SU-DHL-6 (cell line): ENCODE data around the gene CMTM7.

Experiments used
- H2AFZ ChIP-seq: fragments of 200-600 bp; sonication (generic); 2 replicates; pipeline ENCODE4 v1.6.1; 2014; ENCODE audit warnings: low read depth, mild to moderate bottlenecking, moderate library complexity, mixed read lengths, antibody characterized with exemption, low read length; ENCODE audit not compliant: severe bottlenecking
- H3F3A ChIP-seq: fragments of 200-600 bp; shearing (Covaris generic); 2 replicates; pipeline ENCODE4 v1.6.0; 2016; ENCODE audit warnings: antibody characterized with exemption, mild to moderate bottlenecking; ENCODE audit not compliant: insufficient read depth
- H3K27ac ChIP-seq: fragments of 200-600 bp; sonication (generic); 2 replicates; pipeline ENCODE4 v1.5.1; 2016; ENCODE audit warnings: low read depth, mild to moderate bottlenecking, low read length, moderate library complexity, mixed read lengths
- H3K27me3 ChIP-seq: fragments of 200-600 bp; sonication (generic), shearing (Covaris generic); 2 replicates; pipeline ENCODE4 v1.6.0; 2014; ENCODE audit warnings: mild to moderate bottlenecking, low read length
- H3K36me3 ChIP-seq: fragments of 200-600 bp; sonication (generic); 2 replicates; pipeline ENCODE4 v1.6.1; 2014; ENCODE audit warnings: mild to moderate bottlenecking, low read length, mixed read lengths
- H3K4me2 ChIP-seq: fragments of 300-600, 200-600 bp; shearing (Covaris generic), sonication (generic); 2 replicates; pipeline ENCODE4 v1.6.0; 2014; ENCODE audit warnings: low read length, low read depth, mild to moderate bottlenecking; ENCODE audit not compliant: poor library complexity, severe bottlenecking
- H3K4me3 ChIP-seq: fragments of 200-600 bp; sonication (generic); 2 replicates; pipeline ENCODE4 v1.5.1; 2014; ENCODE audit warnings: antibody characterized with exemption, low read length, mild to moderate bottlenecking, mixed read lengths; ENCODE audit not compliant: insufficient read depth, poor library complexity, severe bottlenecking
- H3K79me2 ChIP-seq: fragments of 200-600 bp; sonication (generic); 2 replicates; pipeline ENCODE4 v1.6.1; 2014; ENCODE audit warnings: mild to moderate bottlenecking, low read length, moderate library complexity; ENCODE audit not compliant: insufficient read depth
- H3K9ac ChIP-seq: fragments of 200-600 bp; sonication (generic); 2 replicates; pipeline ENCODE4 v1.7.0; 2014; ENCODE audit warnings: mild to moderate bottlenecking, low read length
- H3K9me2 ChIP-seq: fragments of 200-600 bp; sonication (generic); replicated peaks from 2 replicates; pipeline ENCODE4 v1.6.1; 2014; ENCODE audit warnings: low read length; ENCODE audit not compliant: insufficient read depth
- H3K9me3 ChIP-seq: fragments of 200-600 bp; sonication (generic); 2 replicates; pipeline ENCODE4 v1.6.1; 2014; ENCODE audit warnings: low read length, mixed read lengths; ENCODE audit not compliant: insufficient read depth
- H4K20me1 ChIP-seq: fragments of 200-600 bp; sonication (generic); 2 replicates; pipeline ENCODE4 v1.6.1; 2014; ENCODE audit warnings: low read depth, mild to moderate bottlenecking, antibody characterized with exemption, low read length, moderate library complexity, mixed read lengths
- EZH2phosphoT487 ChIP-seq: fragments of 200-600 bp; sonication (generic), shearing (Covaris generic); conservative IDR thresholded peaks from 2 replicates; pipeline ENCODE4 v1.6.1; 2018; ENCODE audit warnings: mild to moderate bottlenecking, antibody characterized with exemption, low read length, moderate library complexity, mixed read lengths
- TF ChIP-seq, protein P1 (sequence below): fragments of 200-600 bp; sonication (generic); IDR thresholded peaks from one replicate; pipeline ENCODE4 v1.5.1; 2017; ENCODE audit warnings: antibody characterized with exemption, mild to moderate bottlenecking, low read length, moderate library complexity; ENCODE audit not compliant: insufficient read depth, poor library complexity, severe bottlenecking

CMTM7 gene

DNA sequence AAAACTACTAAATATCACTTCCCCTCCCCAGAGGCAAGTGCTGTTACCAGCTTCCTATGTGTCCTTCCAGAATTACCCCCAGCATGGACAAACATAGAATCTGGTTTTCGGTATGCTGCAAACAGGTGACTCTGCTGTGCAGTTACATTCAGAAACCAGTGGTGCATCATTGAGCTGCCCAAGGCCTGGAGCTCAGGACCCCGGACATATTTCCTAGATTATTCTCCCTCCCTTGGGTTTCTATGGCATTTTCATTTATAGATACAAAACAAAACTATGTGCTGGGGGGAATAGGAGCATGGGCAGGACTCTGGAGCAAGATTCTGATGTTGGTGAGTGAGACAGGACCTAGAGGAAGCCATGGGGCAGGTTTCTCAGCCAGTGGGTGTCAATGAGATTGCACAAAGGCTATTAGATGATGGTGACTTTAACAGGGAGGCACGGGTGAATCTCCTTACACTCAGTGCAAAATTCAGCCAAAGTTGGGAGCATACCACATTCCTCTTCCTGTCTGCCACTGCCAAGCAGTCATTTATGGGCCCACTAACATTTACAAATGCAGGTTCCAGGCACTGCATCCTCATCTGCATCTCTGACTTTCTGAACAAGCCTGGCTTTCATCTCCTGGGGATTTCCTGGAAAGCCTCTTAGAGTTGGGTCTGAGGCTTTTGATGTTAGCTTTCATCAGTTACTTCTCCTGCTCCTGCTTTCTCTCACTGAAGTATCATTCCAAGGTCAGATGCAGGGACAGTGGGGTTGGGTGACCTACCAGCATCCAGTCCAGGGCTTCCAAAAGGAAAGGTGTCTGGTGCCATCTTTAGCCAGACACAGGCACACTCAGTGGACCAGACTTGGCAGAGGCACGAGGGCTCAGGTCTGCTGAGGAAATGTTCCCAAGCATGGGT is 44.5 kb downstream of the CMTM7 start:
- Histone ChIP-seq H3K9me2 (no peaks in the 10 kb centered on the region), H4K20me1 (no peaks in the 10 kb centered on the region), H3F3A (no peaks in the 10 kb centered on the region), H3K36me3 (no peaks in the 10 kb centered on the region), H3K9ac (no peak overlapping the region), H3K79me2 (no peaks in the 10 kb centered on the region), H2AFZ (no peak overlapping the region), H3K27me3 (no peaks in the 10 kb centered on the region), H3K9me3 (no peaks in the 10 kb centered on the region), H3K4me2 (no peak overlapping the region), H3K4me3 (no peak overlapping the region), H3K27ac (no peak overlapping the region)
- TF ChIP-seq, protein P1, sequence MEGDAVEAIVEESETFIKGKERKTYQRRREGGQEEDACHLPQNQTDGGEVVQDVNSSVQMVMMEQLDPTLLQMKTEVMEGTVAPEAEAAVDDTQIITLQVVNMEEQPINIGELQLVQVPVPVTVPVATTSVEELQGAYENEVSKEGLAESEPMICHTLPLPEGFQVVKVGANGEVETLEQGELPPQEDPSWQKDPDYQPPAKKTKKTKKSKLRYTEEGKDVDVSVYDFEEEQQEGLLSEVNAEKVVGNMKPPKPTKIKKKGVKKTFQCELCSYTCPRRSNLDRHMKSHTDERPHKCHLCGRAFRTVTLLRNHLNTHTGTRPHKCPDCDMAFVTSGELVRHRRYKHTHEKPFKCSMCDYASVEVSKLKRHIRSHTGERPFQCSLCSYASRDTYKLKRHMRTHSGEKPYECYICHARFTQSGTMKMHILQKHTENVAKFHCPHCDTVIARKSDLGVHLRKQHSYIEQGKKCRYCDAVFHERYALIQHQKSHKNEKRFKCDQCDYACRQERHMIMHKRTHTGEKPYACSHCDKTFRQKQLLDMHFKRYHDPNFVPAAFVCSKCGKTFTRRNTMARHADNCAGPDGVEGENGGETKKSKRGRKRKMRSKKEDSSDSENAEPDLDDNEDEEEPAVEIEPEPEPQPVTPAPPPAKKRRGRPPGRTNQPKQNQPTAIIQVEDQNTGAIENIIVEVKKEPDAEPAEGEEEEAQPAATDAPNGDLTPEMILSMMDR, result no peak
- no peak for TF ChIP-seq EZH2phosphoT487

GRCh38 chr3:32436816-32437189 is 45.1 kb downstream of the CMTM7 start:
- no peak overlapping the region for H3K4me2 ChIP-seq
- no peak for TF ChIP-seq EZH2phosphoT487
- TF ChIP-seq, protein P1, result no peak
- H3K9ac ChIP-seq, result no peak overlapping the region

GRCh38 chr3:32437896-32438295 is 46.2 kb downstream of the CMTM7 start:
- H3K79me2 ChIP-seq, result no peaks in the 10 kb centered on the region
- no peaks in the 10 kb centered on the region for H3K9me3 ChIP-seq
- no peak overlapping the region for H3K27ac ChIP-seq
- H3K9ac ChIP-seq, result no peak overlapping the region
- no peak overlapping the region for H2AFZ ChIP-seq
- H3K4me3 ChIP-seq, result no peak overlapping the region
- H3K36me3 ChIP-seq, result no peaks in the 10 kb centered on the region
- no peaks in the 10 kb centered on the region for H4K20me1 ChIP-seq
- H3K9me2 ChIP-seq, result no peaks in the 10 kb centered on the region
- no peak for TF ChIP-seq EZH2phosphoT487
- TF ChIP-seq, protein P1, result no peak
- H3K4me2 ChIP-seq, result no peak overlapping the region
- H3K27me3 ChIP-seq, result no peaks in the 10 kb centered on the region
- no peaks in the 10 kb centered on the region for H3F3A ChIP-seq

More at GRCh38 chr3:32436816-32437189, 45.1 kb downstream of the CMTM7 start:
- Histone ChIP-seq H3K9me2 (no peaks in the 10 kb centered on the region), H3K4me3 (no peak overlapping the region), H3K27me3 (no peaks in the 10 kb centered on the region), H3K79me2 (no peaks in the 10 kb centered on the region), H3K27ac (no peak overlapping the region), H4K20me1 (no peaks in the 10 kb centered on the region), H2AFZ (no peak overlapping the region), H3F3A (no peaks in the 10 kb centered on the region), H3K9me3 (no peaks in the 10 kb centered on the region), H3K36me3 (no peaks in the 10 kb centered on the region)
